ENCODE results near the gene MTMR10.

The MTMR10 gene

DNA sequence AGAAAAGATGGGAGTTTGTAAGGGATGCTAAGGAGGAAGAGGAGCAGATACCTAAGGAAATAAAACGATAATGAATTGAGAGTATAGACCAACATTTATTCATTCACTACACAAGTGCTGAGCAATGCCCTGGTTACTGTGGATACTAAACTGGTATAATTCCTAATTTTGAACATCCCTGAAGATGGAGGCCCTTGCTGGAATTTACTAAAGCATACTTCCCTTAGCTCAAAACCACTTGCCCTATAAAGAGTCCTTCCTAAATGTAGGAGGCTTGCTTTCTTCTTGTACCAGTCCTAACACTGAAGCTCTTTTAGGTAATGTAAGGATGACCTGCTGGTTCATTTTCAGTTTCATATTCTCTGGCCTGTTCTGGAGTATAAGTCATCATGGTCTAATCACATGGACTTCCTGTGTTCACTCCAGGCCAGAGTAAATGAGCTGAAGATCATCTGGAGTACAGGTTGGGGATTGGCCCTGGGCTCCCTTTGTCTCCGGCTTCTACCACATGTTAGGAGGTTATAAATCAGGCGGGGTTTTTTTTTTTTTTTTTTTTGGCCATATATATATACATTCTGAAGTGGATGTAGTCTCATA, 40.1 kb upstream of the MTMR10 start:
- DNase-seq, result peak; percentile 49
- Histone ChIP-seq H3K4me3 (ENCODE audit: insufficient read depth in 1 of 2, low read depth in 1 of 2, low read length in 2 of 2) (no peak overlapping the region), H2BK120ac (ENCODE audit: low read depth, low read length) (no peak overlapping the region), H2AK5ac (ENCODE audit: low read length, severe bottlenecking) (no peak overlapping the region), H2BK15ac (ENCODE audit: low read depth, poor library complexity, severe bottlenecking) (no peak overlapping the region), H3K4ac (ENCODE audit: low read depth in 1 of 2, low read length in 2 of 2) (no peak overlapping the region), H3K18ac (ENCODE audit: low read depth in 1 of 2, low read length in 2 of 2) (no peak overlapping the region), H3K27ac (ENCODE audit: low read length, poor library complexity, severe bottlenecking) (no peak overlapping the region), H3K23ac (ENCODE audit: low read length in 2 of 2) (no peak overlapping the region), H4K8ac (ENCODE audit: low read length) (no peak overlapping the region), H3K4me2 (ENCODE audit: low read length, poor library complexity, severe bottlenecking) (no peak overlapping the region), H2AFZ (ENCODE audit: low read depth, low read length) (no peak overlapping the region), H3K79me1 (replicated peaks; ENCODE audit: low read length, poor library complexity, severe bottlenecking) (no peaks in the 10 kb centered on the region), H2BK12ac (ENCODE audit: low read length in 2 of 2) (no peak overlapping the region), H3K4me1 (ENCODE audit: control insufficient read depth, insufficient read depth, low read depth, low read length) (peaks cover 4% of the 10 kb centered on the region), H3K36me3 (ENCODE audit: control insufficient read depth in 1 of 2, insufficient read depth in 2 of 2, low read depth in 1 of 2, low read length in 2 of 2) (no peaks in the 10 kb centered on the region), H3K14ac (ENCODE audit: low read length in 2 of 2) (no peak overlapping the region), H4K91ac (ENCODE audit: low read length) (no peak overlapping the region), H3K9me3 (ENCODE audit: control insufficient read depth, low read length) (no peaks in the 10 kb centered on the region), H3K9ac (ENCODE audit: low read length) (no peak overlapping the region), H2BK5ac (ENCODE audit: low read depth, low read length, poor library complexity, severe bottlenecking) (no peak overlapping the region), H3K27me3 (ENCODE audit: control insufficient read depth in 1 of 2, insufficient read depth in 1 of 2, low read length in 2 of 2) (no peaks in the 10 kb centered on the region)
- no CpG with 5 or more reads among the region's 3 CpGs for WGBS

DNA sequence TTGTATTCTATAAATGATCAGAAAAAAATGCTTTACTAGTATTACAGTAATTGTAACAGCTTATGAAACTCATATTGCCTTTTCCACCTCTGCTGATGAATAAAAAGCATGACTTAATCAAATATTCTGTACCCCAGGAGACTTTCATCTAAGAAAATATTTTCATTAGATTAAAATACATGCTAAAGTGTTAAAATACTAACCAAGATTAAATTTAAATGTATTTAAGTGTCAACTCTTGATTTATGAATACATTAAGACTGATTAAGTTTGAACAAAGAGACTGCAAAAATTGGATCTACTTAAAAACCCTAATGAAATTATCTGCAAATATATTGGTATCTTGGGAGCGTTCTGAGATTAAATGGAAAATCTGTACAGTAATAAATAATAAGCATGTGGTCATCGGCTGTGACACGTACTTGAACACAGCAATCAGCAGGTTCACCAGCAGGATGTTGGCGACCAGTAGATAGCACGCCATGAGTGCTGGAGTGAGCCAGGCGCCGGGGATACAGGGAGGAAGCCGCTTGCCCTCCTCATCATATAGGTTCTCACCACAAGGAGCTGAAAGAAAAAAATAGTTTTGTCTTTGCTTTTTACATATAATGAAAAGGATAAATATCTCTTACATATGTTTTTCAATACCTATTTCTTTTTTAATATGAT, 36.6 kb upstream of the MTMR10 start:
- Histone ChIP-seq H2BK15ac (ENCODE audit: low read depth, poor library complexity, severe bottlenecking) (no peak overlapping the region), H2AFZ (ENCODE audit: low read depth, low read length) (no peak overlapping the region), H3K14ac (ENCODE audit: low read length in 2 of 2) (no peak overlapping the region), H4K8ac (ENCODE audit: low read length) (no peak overlapping the region), H3K27ac (ENCODE audit: low read length, poor library complexity, severe bottlenecking) (no peak overlapping the region), H2BK12ac (ENCODE audit: low read length in 2 of 2) (no peak overlapping the region), H3K23ac (ENCODE audit: low read length in 2 of 2) (no peak overlapping the region), H3K79me1 (replicated peaks; ENCODE audit: low read length, poor library complexity, severe bottlenecking) (no peaks in the 10 kb centered on the region), H3K4me2 (ENCODE audit: low read length, poor library complexity, severe bottlenecking) (no peak overlapping the region), H3K4me3 (ENCODE audit: insufficient read depth in 1 of 2, low read depth in 1 of 2, low read length in 2 of 2) (no peak overlapping the region), H3K9me3 (ENCODE audit: control insufficient read depth, low read length) (no peaks in the 10 kb centered on the region), H2BK120ac (ENCODE audit: low read depth, low read length) (no peak overlapping the region), H4K91ac (ENCODE audit: low read length) (no peak overlapping the region), H2BK5ac (ENCODE audit: low read depth, low read length, poor library complexity, severe bottlenecking) (no peak overlapping the region), H3K27me3 (ENCODE audit: control insufficient read depth in 1 of 2, insufficient read depth in 1 of 2, low read length in 2 of 2) (no peaks in the 10 kb centered on the region), H3K9ac (ENCODE audit: low read length) (no peak overlapping the region), H3K4me1 (ENCODE audit: control insufficient read depth, insufficient read depth, low read depth, low read length) (peaks cover 15% of the 10 kb centered on the region), H3K18ac (ENCODE audit: low read depth in 1 of 2, low read length in 2 of 2) (no peak overlapping the region), H2AK5ac (ENCODE audit: low read length, severe bottlenecking) (peak overlapping the region; percentile 39), H3K36me3 (ENCODE audit: control insufficient read depth in 1 of 2, insufficient read depth in 2 of 2, low read depth in 1 of 2, low read length in 2 of 2) (no peaks in the 10 kb centered on the region), H3K4ac (ENCODE audit: low read depth in 1 of 2, low read length in 2 of 2) (no peak overlapping the region)
- WGBS, result 93% methylated on average over 5 of the region's 8 CpGs
- DNase-seq, result no peak

DNA sequence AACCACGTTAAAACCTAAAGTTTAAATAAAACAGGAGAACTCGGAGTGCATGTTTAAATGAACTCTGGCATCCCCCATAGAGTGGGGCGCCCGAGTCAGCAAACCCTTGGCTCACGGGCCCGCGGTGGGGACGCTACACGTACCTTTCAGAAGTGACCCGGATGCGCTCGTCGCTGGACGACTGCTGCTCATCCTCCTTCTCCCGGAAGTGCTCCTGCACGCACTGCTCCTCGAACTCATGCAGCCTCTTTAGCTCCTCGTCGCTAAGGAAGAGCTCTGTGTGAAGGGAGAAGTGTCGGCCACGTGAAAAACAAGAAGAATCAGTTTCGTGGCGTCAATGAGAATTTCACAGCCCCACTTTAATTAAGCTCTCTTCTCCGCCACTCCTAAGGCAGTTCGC, 34.6 kb upstream of the MTMR10 start:
- H3K27me3 ChIP-seq (ENCODE audit: control insufficient read depth in 1 of 2, insufficient read depth in 1 of 2, low read length in 2 of 2), result no peaks in the 10 kb centered on the region
- no peak overlapping the region for H2AFZ ChIP-seq (ENCODE audit: low read depth, low read length)
- no peak overlapping the region for H3K4me2 ChIP-seq (ENCODE audit: low read length, poor library complexity, severe bottlenecking)
- no peaks in the 10 kb centered on the region for H3K79me1 ChIP-seq (replicated peaks; ENCODE audit: low read length, poor library complexity, severe bottlenecking)
- no peaks in the 10 kb centered on the region for H3K36me3 ChIP-seq (ENCODE audit: control insufficient read depth in 1 of 2, insufficient read depth in 2 of 2, low read depth in 1 of 2, low read length in 2 of 2)
- H2BK12ac ChIP-seq (ENCODE audit: low read length in 2 of 2), result peak overlapping the region in 1 of 2 experiments; percentile 2
- no peaks in the 10 kb centered on the region for H3K9me3 ChIP-seq (ENCODE audit: control insufficient read depth, low read length)
- H3K23ac ChIP-seq (ENCODE audit: low read length in 2 of 2), result no peak overlapping the region
- no peak overlapping the region for H3K9ac ChIP-seq (ENCODE audit: low read length)
- no peak overlapping the region for H4K91ac ChIP-seq (ENCODE audit: low read length)
- peaks cover 19% of the 10 kb centered on the region for H3K4me1 ChIP-seq (ENCODE audit: control insufficient read depth, insufficient read depth, low read depth, low read length)
- H3K4me3 ChIP-seq (ENCODE audit: insufficient read depth in 1 of 2, low read depth in 1 of 2, low read length in 2 of 2), result no peak overlapping the region
- H3K18ac ChIP-seq (ENCODE audit: low read depth in 1 of 2, low read length in 2 of 2), result no peak overlapping the region
- no peak overlapping the region for H3K14ac ChIP-seq (ENCODE audit: low read length in 2 of 2)
- 93% methylated on average over 25 of the region's 25 CpGs for WGBS
- H2BK5ac ChIP-seq (ENCODE audit: low read depth, low read length, poor library complexity, severe bottlenecking), result no peak overlapping the region
- H2BK15ac ChIP-seq (ENCODE audit: low read depth, poor library complexity, severe bottlenecking), result no peak overlapping the region
- H2BK120ac ChIP-seq (ENCODE audit: low read depth, low read length), result no peak overlapping the region
- H3K27ac ChIP-seq (ENCODE audit: low read length, poor library complexity, severe bottlenecking), result no peak overlapping the region
- H2AK5ac ChIP-seq (ENCODE audit: low read length, severe bottlenecking), result peak overlapping the region; percentile 7
- H3K4ac ChIP-seq (ENCODE audit: low read depth in 1 of 2, low read length in 2 of 2), result no peak overlapping the region
- H4K8ac ChIP-seq (ENCODE audit: low read length), result no peak overlapping the region
- DNase-seq, result no peak

DNA sequence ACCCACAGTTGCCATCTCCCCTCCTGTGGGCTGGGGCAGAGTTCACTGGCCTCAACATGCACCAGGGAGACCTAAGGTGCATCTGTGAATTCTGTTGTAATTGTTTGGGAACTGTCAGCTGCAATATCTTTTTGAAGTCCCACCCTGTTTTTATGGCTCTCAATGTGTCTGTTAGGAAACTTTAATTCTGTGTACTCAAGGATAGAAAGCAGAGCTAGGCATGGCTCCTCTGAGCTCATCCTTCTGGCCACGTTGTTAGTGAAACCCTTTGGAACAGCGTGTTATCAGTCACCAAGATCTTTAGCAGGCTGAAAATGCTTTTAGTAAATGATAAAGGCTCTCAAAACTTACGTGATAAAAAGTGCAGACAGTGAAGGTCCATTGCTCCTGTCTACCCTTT, 33.6 kb upstream of the MTMR10 start:
- no peak overlapping the region for H4K91ac ChIP-seq (ENCODE audit: low read length)
- H2AFZ ChIP-seq (ENCODE audit: low read depth, low read length), result no peak overlapping the region
- no peak overlapping the region for H3K4ac ChIP-seq (ENCODE audit: low read depth in 1 of 2, low read length in 2 of 2)
- peak overlapping the region in 1 of 2 experiments; percentile 20 for H2BK12ac ChIP-seq (ENCODE audit: low read length in 2 of 2)
- DNase-seq, result peak; percentile 37
- H2BK120ac ChIP-seq (ENCODE audit: low read depth, low read length), result peak overlapping the region; percentile 42
- H3K27ac ChIP-seq (ENCODE audit: low read length, poor library complexity, severe bottlenecking), result peak overlapping the region; percentile 92
- no peaks in the 10 kb centered on the region for H3K9me3 ChIP-seq (ENCODE audit: control insufficient read depth, low read length)
- H3K18ac ChIP-seq (ENCODE audit: low read depth in 1 of 2, low read length in 2 of 2), result no peak overlapping the region
- no peak overlapping the region for H2BK15ac ChIP-seq (ENCODE audit: low read depth, poor library complexity, severe bottlenecking)
- no peak overlapping the region for H3K23ac ChIP-seq (ENCODE audit: low read length in 2 of 2)
- 28% methylated on average over 3 of the region's 3 CpGs for WGBS
- H2AK5ac ChIP-seq (ENCODE audit: low read length, severe bottlenecking), result peak overlapping the region; percentile 85
- H3K4me3 ChIP-seq (ENCODE audit: insufficient read depth in 1 of 2, low read depth in 1 of 2, low read length in 2 of 2), result no peak overlapping the region
- peak overlapping the region; percentile 69 for H2BK5ac ChIP-seq (ENCODE audit: low read depth, low read length, poor library complexity, severe bottlenecking)
- no peak overlapping the region for H3K14ac ChIP-seq (ENCODE audit: low read length in 2 of 2)
- no peaks in the 10 kb centered on the region for H3K27me3 ChIP-seq (ENCODE audit: control insufficient read depth in 1 of 2, insufficient read depth in 1 of 2, low read length in 2 of 2)
- H3K79me1 ChIP-seq (replicated peaks; ENCODE audit: low read length, poor library complexity, severe bottlenecking), result no peaks in the 10 kb centered on the region
- H4K8ac ChIP-seq (ENCODE audit: low read length), result no peak overlapping the region
- H3K36me3 ChIP-seq (ENCODE audit: control insufficient read depth in 1 of 2, insufficient read depth in 2 of 2, low read depth in 1 of 2, low read length in 2 of 2), result no peaks in the 10 kb centered on the region
- no peak overlapping the region for H3K9ac ChIP-seq (ENCODE audit: low read length)
- peak overlapping the region; percentile 18 for H3K4me2 ChIP-seq (ENCODE audit: low read length, poor library complexity, severe bottlenecking)
- peaks cover 20% of the 10 kb centered on the region for H3K4me1 ChIP-seq (ENCODE audit: control insufficient read depth, insufficient read depth, low read depth, low read length)
